ENCODE measurements around the gene DNAL4. TPM values are rescaled to one million over a fixed set of nuclear protein-coding genes. Genes with fewer than 3 reads are reported as not detected.

DNAL4 gene
- total and polyA plus RNA-seq, 2 donors (not counting 1 experiment from before 2014, with no cell fraction given): 9.9 to 10.3 TPM

DNA sequence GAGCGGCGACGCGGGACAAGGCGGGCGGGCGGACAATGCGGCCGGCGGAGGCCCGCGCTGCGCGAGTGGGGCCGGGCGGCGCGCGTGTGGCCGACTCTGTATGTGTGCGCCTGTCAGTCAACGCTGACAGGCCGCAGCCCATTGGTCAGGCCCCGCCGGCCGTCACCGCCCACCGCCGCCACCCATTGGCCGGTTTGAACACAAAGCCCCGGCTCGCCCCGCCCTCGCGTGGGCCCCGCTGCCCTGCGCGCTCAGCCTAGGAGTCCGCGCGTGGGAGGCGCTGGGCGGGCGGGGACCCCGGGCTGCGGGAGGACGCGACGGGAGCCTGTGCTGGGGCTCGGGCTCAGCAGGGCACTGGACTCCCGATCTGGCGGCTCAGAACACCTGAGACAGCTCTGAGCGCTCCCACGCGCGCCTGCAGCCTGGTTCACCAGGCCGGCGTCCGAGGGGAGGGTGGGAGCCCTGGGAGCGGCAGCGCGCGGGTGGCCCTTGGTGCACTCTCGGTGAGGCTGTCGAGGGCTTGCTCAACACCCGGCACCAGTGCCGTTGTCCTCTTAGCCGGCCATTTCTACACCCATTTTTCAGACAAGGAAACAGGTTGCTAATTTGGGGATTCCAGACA lies 37.9 kb downstream of the DNAL4 start, which contains the start of gene SUN2:
TSS of gene SUN2 (minus strand) at position 88 of the 622 bp plus-strand sequence. CDS start 3,370 bp downstream, outside the sequence.
- Histone ChIP-seq H3K79me2 (ENCODE audit: control insufficient read depth, insufficient read depth, low read length) (peaks cover 40% of the 10 kb centered on the region), H3K9me3 (ENCODE audit: control extremely low read depth in 1 of 3, control insufficient read depth in 2 of 3, insufficient read depth in 1 of 3, low read length in 2 of 3) (peaks cover 0 to 8% (median 0%) of the 10 kb centered on the region in 3 donors), H3K36me3 (replicated peaks in 1 of 2; ENCODE audit: control extremely low read depth in 1 of 2, control insufficient read depth in 1 of 2, extremely low read depth in 1 of 2, insufficient read depth in 2 of 2, low read length in 1 of 2) (peaks cover 0 to 23% of the 10 kb centered on the region in 2 experiments), H3K4me3 (ENCODE audit: control extremely low read depth in 1 of 5, extremely low read depth in 1 of 5, insufficient read depth in 1 of 5, low read depth in 2 of 5, low read length in 4 of 5) (peak within 1 kb of the TSS; percentile 59 to 97 (median 82)), H4K20me1 (ENCODE audit: control insufficient read depth, insufficient read depth, low read length, poor library complexity, severe bottlenecking) (peaks cover 6% of the 10 kb centered on the region), H3K27me3 (replicated peaks in 1 of 4; ENCODE audit: control extremely low read depth in 1 of 4, control insufficient read depth in 3 of 4, insufficient read depth in 4 of 4, low read length in 3 of 4) (no peaks in the 10 kb centered on the region), H3K9ac (ENCODE audit: low read length) (peak within 1 kb of the TSS; percentile 91), H3K4me1 (ENCODE audit: control insufficient read depth in 2 of 2, insufficient read depth in 2 of 2, low read length in 2 of 2) (peaks cover 63 to 82% of the 10 kb centered on the region in 2 donors), H2AFZ (ENCODE audit: insufficient read depth, low read depth, low read length, poor library complexity, severe bottlenecking) (peak within 1 kb of the TSS; percentile 53), H3K4me2 (replicated peaks; ENCODE audit: low read depth, low read length, poor library complexity, severe bottlenecking) (peak within 1 kb of the TSS; percentile 96), H3K27ac (ENCODE audit: low read length in 2 of 2) (peak within 1 kb of the TSS; percentile 71 to 81)
- Mint-ChIP-seq H3K4me3 (peak within 1 kb of the TSS; percentile 100), H3K9me3 (ENCODE audit: insufficient read depth) (no peaks in the 10 kb centered on the region), H3K27me3 (no peaks in the 10 kb centered on the region), H3K4me1 (peaks cover 65% of the 10 kb centered on the region), H3K27ac (peak within 1 kb of the TSS; percentile 99)
- intact Hi-C loops (cut with micrococcal nuclease): loop anchor here (1.0 to 10.0 kb wide), 7 partner anchors 38 to 1289 kb away; partner anchors contain the start of genes CBX6, DNAL4, GTPBP1 and NPTXR
- TF ChIP-seq EZH2 (IDR thresholded peaks at IDR 0.05; ENCODE audit: borderline replicate concordance, insufficient read depth, low read depth, low read length, poor library complexity, severe bottlenecking): no peak
- TF ChIP-seq, protein P1, sequence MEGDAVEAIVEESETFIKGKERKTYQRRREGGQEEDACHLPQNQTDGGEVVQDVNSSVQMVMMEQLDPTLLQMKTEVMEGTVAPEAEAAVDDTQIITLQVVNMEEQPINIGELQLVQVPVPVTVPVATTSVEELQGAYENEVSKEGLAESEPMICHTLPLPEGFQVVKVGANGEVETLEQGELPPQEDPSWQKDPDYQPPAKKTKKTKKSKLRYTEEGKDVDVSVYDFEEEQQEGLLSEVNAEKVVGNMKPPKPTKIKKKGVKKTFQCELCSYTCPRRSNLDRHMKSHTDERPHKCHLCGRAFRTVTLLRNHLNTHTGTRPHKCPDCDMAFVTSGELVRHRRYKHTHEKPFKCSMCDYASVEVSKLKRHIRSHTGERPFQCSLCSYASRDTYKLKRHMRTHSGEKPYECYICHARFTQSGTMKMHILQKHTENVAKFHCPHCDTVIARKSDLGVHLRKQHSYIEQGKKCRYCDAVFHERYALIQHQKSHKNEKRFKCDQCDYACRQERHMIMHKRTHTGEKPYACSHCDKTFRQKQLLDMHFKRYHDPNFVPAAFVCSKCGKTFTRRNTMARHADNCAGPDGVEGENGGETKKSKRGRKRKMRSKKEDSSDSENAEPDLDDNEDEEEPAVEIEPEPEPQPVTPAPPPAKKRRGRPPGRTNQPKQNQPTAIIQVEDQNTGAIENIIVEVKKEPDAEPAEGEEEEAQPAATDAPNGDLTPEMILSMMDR (IDR thresholded peaks at IDR 0.05): no peak
- DNase-seq (peak; percentile 94), ATAC-seq (ENCODE audit: low read depth) (peak; percentile 74)
- ChIA-PET POLR2A (interaction anchor here (0.6 to 1.6 kb wide), 3 partner anchors 11 to 17 kb away, joined by 4 to 6 read pairs (median 6); no protein-coding TSS in a partner anchor), CTCF (interaction anchor here (0.8 to 1.9 kb wide), 3 partner anchors 10 to 74 kb away, joined by 3 to 8 read pairs (median 6); partner anchors contain the start of gene TOMM22)
- WGBS (ENCODE audit: insufficient coverage): under 1% methylated on average over 68 of the region's 68 CpGs

Measured in B cell (primary cell).